WTC11 (cell line): ENCODE data around the gene GNMT. TPM values are rescaled to one million over a fixed set of nuclear protein-coding genes. Genes with fewer than 3 reads are reported as not detected.

Source experiments
- ATAC-seq: fragments of 200-7000 bp; cut with Tn5 transposase; 2 replicates; pipeline ENCODE4 v1.10.0; 2021; ENCODE audit warnings: mild to moderate bottlenecking, moderate library complexity
- CTCF ChIA-PET: fragments of 300-600 bp; sonication (Branson Sonifier 250); formaldehyde crosslinking; loops from one replicate; lab custom pipeline; 2021; ENCODE audit warnings: antibody characterized with exemption; lab: Charles Lee
- POLR2A ChIA-PET: fragments of 350-600 bp; sonication (Branson Sonifier 250); formaldehyde crosslinking; loops from one replicate; lab custom pipeline; 2021; ENCODE audit warnings: antibody characterized with exemption; lab: Charles Lee
- DNase-seq: peaks from one replicate; pipeline ENCODE4 v3.0.0; 2021; ENCODE audit warnings: low spot score
- H3K27ac Mint-ChIP-seq: 2 replicates; pipeline ENCODE4 v1.8.0; 2021; ENCODE audit warnings: mixed read lengths
- H3K27me3 Mint-ChIP-seq: 2 replicates; pipeline ENCODE4 v1.8.0; 2021; ENCODE audit warnings: low read depth, mild to moderate bottlenecking, moderate library complexity, mixed read lengths
- H3K36me3 Mint-ChIP-seq: 2 replicates; pipeline ENCODE4 v1.8.0; 2021; ENCODE audit warnings: mixed read lengths
- H3K4me1 Mint-ChIP-seq: 2 replicates; pipeline ENCODE4 v1.8.0; 2022; ENCODE audit warnings: mixed read lengths
- H3K4me3 Mint-ChIP-seq: 2 replicates; pipeline ENCODE4 v1.8.0; 2021; ENCODE audit warnings: mild to moderate bottlenecking, moderate library complexity, mixed read lengths
- H3K9me3 Mint-ChIP-seq: 2 replicates; pipeline ENCODE4 v1.8.0; 2021; ENCODE audit warnings: mixed read lengths
- ATF1 ChIP-seq: sonication (generic); formaldehyde crosslinking; IDR thresholded peaks from 2 replicates; pipeline ENCODE4 v1.8.1; 2023; ENCODE audit warnings: mild to moderate bottlenecking, moderate library complexity, missing genetic modification reagents
- CBFB ChIP-seq: sonication (generic); formaldehyde crosslinking; IDR thresholded peaks from 2 replicates; pipeline ENCODE4 v1.8.1; 2022; ENCODE audit warnings: mild to moderate bottlenecking, low read depth, missing genetic modification reagents
- ETV6 ChIP-seq: sonication (generic); formaldehyde crosslinking; IDR thresholded peaks from 2 replicates; pipeline ENCODE4 v1.8.1; 2022; ENCODE audit warnings: mild to moderate bottlenecking, missing genetic modification reagents
- FOXK1 ChIP-seq: sonication (generic); formaldehyde crosslinking; IDR thresholded peaks from 2 replicates; pipeline ENCODE4 v1.8.0; 2022; ENCODE audit warnings: mild to moderate bottlenecking, moderate library complexity, missing genetic modification reagents
- GABPB1 ChIP-seq: sonication (generic); formaldehyde crosslinking; IDR thresholded peaks from 2 replicates; pipeline ENCODE4 v1.8.1; 2023; ENCODE audit warnings: mild to moderate bottlenecking, missing genetic modification reagents
- JAZF1 ChIP-seq: fragments of 250-450 bp; sonication (Bioruptor Pico); IDR thresholded peaks from 2 replicates; pipeline ENCODE4 v1.9.0; 2021; ENCODE audit warnings: moderate library complexity, mild to moderate bottlenecking, inconsistent platforms
- JUN ChIP-seq: sonication (generic); formaldehyde crosslinking; IDR thresholded peaks from 2 replicates; pipeline ENCODE4 v1.8.0; 2023; ENCODE audit warnings: mild to moderate bottlenecking, missing genetic modification reagents
- MAX ChIP-seq: sonication (generic); formaldehyde crosslinking; IDR thresholded peaks from 2 replicates; pipeline ENCODE4 v1.8.0; 2022; ENCODE audit warnings: mild to moderate bottlenecking, missing genetic modification reagents
- NR1H2 ChIP-seq: sonication (generic); formaldehyde crosslinking; IDR thresholded peaks from 2 replicates; pipeline ENCODE4 v1.9.0; 2021; ENCODE audit warnings: mild to moderate bottlenecking, moderate library complexity, missing genetic modification reagents
- NR2C2 ChIP-seq: sonication (generic); formaldehyde crosslinking; IDR thresholded peaks from 2 replicates; pipeline ENCODE4 v1.8.0; 2022; ENCODE audit warnings: mild to moderate bottlenecking, missing genetic modification reagents
- NR3C1 ChIP-seq: sonication (generic); formaldehyde crosslinking; conservative IDR thresholded peaks from 2 replicates; pipeline ENCODE4 v1.8.1; 2023; ENCODE audit warnings: low read depth, mild to moderate bottlenecking, missing genetic modification reagents
- RELA ChIP-seq: sonication (generic); formaldehyde crosslinking; IDR thresholded peaks from 2 replicates; pipeline ENCODE4 v1.8.1; 2022; ENCODE audit warnings: missing genetic modification reagents, mild to moderate bottlenecking, borderline replicate concordance
- TCF7 ChIP-seq: sonication (generic); formaldehyde crosslinking; IDR thresholded peaks from 2 replicates; pipeline ENCODE4 v1.8.0; 2022; ENCODE audit warnings: mild to moderate bottlenecking, low read depth, missing genetic modification reagents, moderate library complexity
- USF1 ChIP-seq: sonication (generic); formaldehyde crosslinking; IDR thresholded peaks from 2 replicates; pipeline ENCODE4 v1.8.0; 2022; ENCODE audit warnings: mild to moderate bottlenecking, missing genetic modification reagents
- USF2 ChIP-seq: sonication (generic); formaldehyde crosslinking; IDR thresholded peaks from 2 replicates; pipeline ENCODE4 v1.8.1; 2023; ENCODE audit warnings: mild to moderate bottlenecking, missing genetic modification reagents, moderate library complexity
- ZMAT4 ChIP-seq: fragments of 250-450 bp; sonication (Bioruptor Pico); IDR thresholded peaks from 2 replicates; pipeline ENCODE4 v1.9.0; 2021; ENCODE audit warnings: mild to moderate bottlenecking
- ZNF263 ChIP-seq: sonication (generic); formaldehyde crosslinking; IDR thresholded peaks from 2 replicates; pipeline ENCODE4 v1.8.1; 2022; ENCODE audit warnings: low read depth, mild to moderate bottlenecking, moderate library complexity, missing genetic modification reagents
- ZNF396 ChIP-seq: fragments of 250-450 bp; sonication (Bioruptor Pico); IDR thresholded peaks from 2 replicates; pipeline ENCODE4 v1.8.0; 2021; ENCODE audit warnings: mild to moderate bottlenecking, moderate library complexity, borderline replicate concordance
- ZNF671 ChIP-seq: fragments of 250-450 bp; sonication (Bioruptor Pico); IDR thresholded peaks from 2 replicates; pipeline ENCODE4 v1.8.0; 2021; ENCODE audit warnings: mild to moderate bottlenecking
- total RNA-seq: library from RNA; stranded (reverse); gene quantifications from 3 replicates; pipeline ENCODE4 v1.2.3, GENCODE V29; 2021
- TF ChIP-seq, protein P1 (sequence below): sonication (generic); formaldehyde crosslinking; IDR thresholded peaks from 2 replicates; pipeline ENCODE4 v1.8.0; 2023; ENCODE audit warnings: missing genetic modification reagents, mild to moderate bottlenecking, borderline replicate concordance
- TF ChIP-seq, protein P2 (sequence below): sonication (generic); formaldehyde crosslinking; IDR thresholded peaks from 2 replicates; pipeline ENCODE4 v1.8.1; 2023; ENCODE audit warnings: mild to moderate bottlenecking, missing genetic modification reagents

The GNMT gene
- total RNA-seq, 1 experiment from 2014 or later = 2.0 TPM

GRCh38 chr6:42962502-42963178 lies 2.1 kb downstream of the GNMT start:
- TF ChIP-seq NR3C1 (CRISPR knock-in tag) = no peak
- TF ChIP-seq GABPB1 (CRISPR knock-in tag) = no peak
- no peak for TF ChIP-seq USF2
- TF ChIP-seq CBFB = no peak
- TF ChIP-seq, protein P1, sequence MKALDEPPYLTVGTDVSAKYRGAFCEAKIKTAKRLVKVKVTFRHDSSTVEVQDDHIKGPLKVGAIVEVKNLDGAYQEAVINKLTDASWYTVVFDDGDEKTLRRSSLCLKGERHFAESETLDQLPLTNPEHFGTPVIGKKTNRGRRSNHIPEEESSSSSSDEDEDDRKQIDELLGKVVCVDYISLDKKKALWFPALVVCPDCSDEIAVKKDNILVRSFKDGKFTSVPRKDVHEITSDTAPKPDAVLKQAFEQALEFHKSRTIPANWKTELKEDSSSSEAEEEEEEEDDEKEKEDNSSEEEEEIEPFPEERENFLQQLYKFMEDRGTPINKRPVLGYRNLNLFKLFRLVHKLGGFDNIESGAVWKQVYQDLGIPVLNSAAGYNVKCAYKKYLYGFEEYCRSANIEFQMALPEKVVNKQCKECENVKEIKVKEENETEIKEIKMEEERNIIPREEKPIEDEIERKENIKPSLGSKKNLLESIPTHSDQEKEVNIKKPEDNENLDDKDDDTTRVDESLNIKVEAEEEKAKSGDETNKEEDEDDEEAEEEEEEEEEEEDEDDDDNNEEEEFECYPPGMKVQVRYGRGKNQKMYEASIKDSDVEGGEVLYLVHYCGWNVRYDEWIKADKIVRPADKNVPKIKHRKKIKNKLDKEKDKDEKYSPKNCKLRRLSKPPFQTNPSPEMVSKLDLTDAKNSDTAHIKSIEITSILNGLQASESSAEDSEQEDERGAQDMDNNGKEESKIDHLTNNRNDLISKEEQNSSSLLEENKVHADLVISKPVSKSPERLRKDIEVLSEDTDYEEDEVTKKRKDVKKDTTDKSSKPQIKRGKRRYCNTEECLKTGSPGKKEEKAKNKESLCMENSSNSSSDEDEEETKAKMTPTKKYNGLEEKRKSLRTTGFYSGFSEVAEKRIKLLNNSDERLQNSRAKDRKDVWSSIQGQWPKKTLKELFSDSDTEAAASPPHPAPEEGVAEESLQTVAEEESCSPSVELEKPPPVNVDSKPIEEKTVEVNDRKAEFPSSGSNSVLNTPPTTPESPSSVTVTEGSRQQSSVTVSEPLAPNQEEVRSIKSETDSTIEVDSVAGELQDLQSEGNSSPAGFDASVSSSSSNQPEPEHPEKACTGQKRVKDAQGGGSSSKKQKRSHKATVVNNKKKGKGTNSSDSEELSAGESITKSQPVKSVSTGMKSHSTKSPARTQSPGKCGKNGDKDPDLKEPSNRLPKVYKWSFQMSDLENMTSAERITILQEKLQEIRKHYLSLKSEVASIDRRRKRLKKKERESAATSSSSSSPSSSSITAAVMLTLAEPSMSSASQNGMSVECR (CRISPR knock-in tag) = no peak
- TF ChIP-seq ZNF263 (CRISPR knock-in tag) = no peak
- no peak for TF ChIP-seq ZMAT4 (CRISPR knock-in tag)
- TF ChIP-seq MAX (CRISPR knock-in tag) = no peak
- Mint-ChIP-seq H3K27ac (no peak overlapping the region), H3K4me3 (no peak overlapping the region), H3K9me3 (no peaks in the 10 kb centered on the region), H3K27me3 (peaks cover 36% of the 10 kb centered on the region), H3K36me3 (no peaks in the 10 kb centered on the region), H3K4me1 (peaks cover 11% of the 10 kb centered on the region; the same call in 1 of the 2 replicates)
- CTCF ChIA-PET = interaction anchor here (0.8 to 2.5 kb wide), 7 partner anchors 13 to 181 kb away, joined by 3 to 16 read pairs (median 6); partner anchors contain the start of genes CNPY3 and RRP36
- POLR2A ChIA-PET = interaction anchor here (1.7 kb wide), 1 partner anchor 33 kb away, joined by 5 read pairs; the partner anchor contains the start of gene CNPY3
- ATAC-seq = no peak
- DNase-seq = no peak

GRCh38 chr6:42963179-42963854 lies 2.8 kb downstream of the GNMT start:
- H3K27ac Mint-ChIP-seq = no peak overlapping the region
- CTCF ChIA-PET = interaction anchor here (0.7 to 2.5 kb wide), 11 partner anchors 12 to 180 kb away, joined by 3 to 17 read pairs (median 5); partner anchors contain the start of genes CNPY3, KLHDC3, MEA1 and PEX6
- no peaks in the 10 kb centered on the region for H3K36me3 Mint-ChIP-seq
- H3K4me1 Mint-ChIP-seq = peaks cover 11% of the 10 kb centered on the region; the same call in 1 of the 2 replicates
- H3K9me3 Mint-ChIP-seq = no peaks in the 10 kb centered on the region
- peak; percentile 1; the same call in 1 of the 2 replicates for ATAC-seq
- TF ChIP-seq ETV6 = no peak
- TF ChIP-seq JUN (CRISPR knock-in tag) = no peak
- H3K4me3 Mint-ChIP-seq = no peak overlapping the region
- POLR2A ChIA-PET = no interaction called here
- H3K27me3 Mint-ChIP-seq = peaks cover 36% of the 10 kb centered on the region
- DNase-seq = no peak

GRCh38 chr6:42963855-42964605 lies 3.5 kb downstream of the GNMT start:
- H3K27me3 Mint-ChIP-seq = peaks cover 29% of the 10 kb centered on the region
- ChIA-PET CTCF (interaction anchor here (0.6 to 2.6 kb wide), 22 partner anchors 11 to 418 kb away, joined by 3 to 19 read pairs (median 5); partner anchors contain the start of genes CNPY3, CUL7, DNPH1 and KLC4), POLR2A (interaction anchor here (0.8 kb wide), 1 partner anchor 20 kb away, joined by 3 read pairs; the partner anchor contains the start of gene PPP2R5D)
- peak; percentile 78 for ATAC-seq
- peak; percentile 87 for DNase-seq
- H3K36me3 Mint-ChIP-seq = no peaks in the 10 kb centered on the region
- H3K9me3 Mint-ChIP-seq = no peaks in the 10 kb centered on the region
- H3K4me1 Mint-ChIP-seq = peaks cover 11% of the 10 kb centered on the region; the same call in 1 of the 2 replicates
- H3K4me3 Mint-ChIP-seq = no peak overlapping the region
- H3K27ac Mint-ChIP-seq = no peak overlapping the region
- TF ChIP-seq MAX (CRISPR knock-in tag) (no peak), NR2C2 (no peak), ZNF671 (CRISPR knock-in tag) (no peak), USF1 (CRISPR knock-in tag) (no peak), TCF7 (CRISPR knock-in tag) (no peak), RELA (CRISPR knock-in tag) (no peak), JAZF1 (no peak), ATF1 (no peak), NR1H2 (CRISPR knock-in tag) (no peak), FOXK1 (no peak), ZNF396 (CRISPR knock-in tag) (no peak)
- TF ChIP-seq, protein P2, sequence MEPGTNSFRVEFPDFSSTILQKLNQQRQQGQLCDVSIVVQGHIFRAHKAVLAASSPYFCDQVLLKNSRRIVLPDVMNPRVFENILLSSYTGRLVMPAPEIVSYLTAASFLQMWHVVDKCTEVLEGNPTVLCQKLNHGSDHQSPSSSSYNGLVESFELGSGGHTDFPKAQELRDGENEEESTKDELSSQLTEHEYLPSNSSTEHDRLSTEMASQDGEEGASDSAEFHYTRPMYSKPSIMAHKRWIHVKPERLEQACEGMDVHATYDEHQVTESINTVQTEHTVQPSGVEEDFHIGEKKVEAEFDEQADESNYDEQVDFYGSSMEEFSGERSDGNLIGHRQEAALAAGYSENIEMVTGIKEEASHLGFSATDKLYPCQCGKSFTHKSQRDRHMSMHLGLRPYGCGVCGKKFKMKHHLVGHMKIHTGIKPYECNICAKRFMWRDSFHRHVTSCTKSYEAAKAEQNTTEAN = no peak
